Esophagus squamous epithelium (tissue), 5 donors: Measurements from ENCODE around the gene JAZF1. TPM values are rescaled to one million over a fixed set of nuclear protein-coding genes. Genes with fewer than 3 reads are reported as not detected.

ENCODE experiments used
- DNase-seq: peaks from one replicate; lab custom pipeline; 2025; lab: John Stamatoyannopoulos, UW
- H3K27ac ChIP-seq, 4 donors: fragments of 200-600 bp; sonication (generic); one replicate each; pipeline ENCODE4 v1.5.1; 2016 to 2019; ENCODE audit warnings: mild to moderate bottlenecking in 1 of 4
- H3K27me3 ChIP-seq, 4 donors: fragments of 200-600 bp; sonication (generic); 1 replicate in 3 of 4; 2 replicates in 1 of 4; pipeline versions ENCODE4 v1.5.1 to v1.6.0; 2017 to 2021; ENCODE audit warnings: antibody characterized with exemption in 1 of 4
- H3K36me3 ChIP-seq, 3 donors: fragments of 200-600 bp; sonication (generic); one replicate each; pipeline ENCODE4 v1.5.1; 2016 to 2019
- H3K4me1 ChIP-seq, 3 donors: fragments of 200-600 bp; sonication (generic); one replicate each; pipeline ENCODE4 v1.5.1; 2017 to 2019
- H3K4me3 ChIP-seq, 4 donors: fragments of 200-600 bp; sonication (generic); 1 replicate in 3 of 4; 2 replicates in 1 of 4; pipeline ENCODE4 v1.5.1; 2016 to 2019; ENCODE audit warnings: mild to moderate bottlenecking in 2 of 4, moderate library complexity in 1 of 4
- H3K9me3 ChIP-seq, 3 donors: fragments of 200-600 bp; sonication (generic); one replicate each; pipeline ENCODE4 v1.5.1; 2016 to 2019
- CTCF ChIP-seq, 6 experiments: fragments of 450-650 bp in 4 of 6; fragments of 200-600 bp in 2 of 6; sonication (generic) in 2 of 6; IDR thresholded peaks; one replicate each; pipeline ENCODE4 v1.5.1; 2016 to 2019; ENCODE audit warnings: antibody characterized with exemption in 6 of 6, mild to moderate bottlenecking in 4 of 6, moderate library complexity in 4 of 6
- POLR2A ChIP-seq, 4 donors: fragments of 450-650 bp; IDR thresholded peaks; one replicate each; pipeline ENCODE4 v1.6.1; 2017; ENCODE audit warnings: antibody characterized with exemption in 4 of 4, mild to moderate bottlenecking in 4 of 4, moderate library complexity in 3 of 4
- WGBS, 2 donors: methylation state at CpG; one replicate each; pipeline ENCODE4 v1.1.5; 2018; 5-methylcytosine and 5-hydroxymethylcytosine counted together
- intact Hi-C: fragments of 100-400 bp; cut with DNase I; formaldehyde crosslinking; loops from one replicate; pipeline ENCODE4 v1.15.0; 2022
- total RNA-seq, 4 donors: library from RNA; depleted of rRNA; stranded (reverse); fragments of >200 nt; gene quantifications; one replicate each; pipeline ENCODE4 v1.1.0, GENCODE V29; 2016
- donor health status: DM: yes; HTN: yes; CAD: no.

The JAZF1 gene
- total RNA-seq, 4 donors from 2014 or later, result 1.3 to 8.6 (median 2.0) TPM

- no peaks in the 10 kb centered on the region for H3K36me3 ChIP-seq
- DNase-seq, result no peak
- H3K27me3 ChIP-seq, result no peaks in the 10 kb centered on the region
- H3K4me3 ChIP-seq, result no peak overlapping the region
- H3K9me3 ChIP-seq, result no peaks in the 10 kb centered on the region
- WGBS, 2 donors, result 40 to 71% methylated on average over 1 of the region's 2 CpGs
- peaks cover 6 to 38% (median 8%) of the 10 kb centered on the region in 3 donors for H3K4me1 ChIP-seq
- intact Hi-C loops, result no loop called here
- no peak overlapping the region for H3K27ac ChIP-seq
- TF ChIP-seq CTCF (IDR thresholded peaks at IDR 0.05) (no peak), POLR2A (IDR thresholded peaks at IDR 0.05) (no peak)
These were observed 1.5 kb upstream of the JAZF1 start for GRCh38 chr7:28182071-28182471.

- Histone ChIP-seq H3K27me3 (no peaks in the 10 kb centered on the region), H3K27ac (no peak overlapping the region), H3K4me1 (peaks cover 6 to 44% (median 8%) of the 10 kb centered on the region in 3 donors), H3K4me3 (no peak overlapping the region), H3K9me3 (no peaks in the 10 kb centered on the region), H3K36me3 (no peaks in the 10 kb centered on the region)
- 75 to 84% methylated on average over 5 of the region's 5 CpGs for WGBS, 2 donors
- intact Hi-C loops, result no loop called here
- no peak for TF ChIP-seq POLR2A (IDR thresholded peaks at IDR 0.05)
- no peak for TF ChIP-seq CTCF (IDR thresholded peaks at IDR 0.05)
- DNase-seq, result no peak
These were observed 821 bp upstream of the JAZF1 start for GRCh38 chr7:28181416-28181815.

- Histone ChIP-seq H3K4me3 (peak overlapping the region; percentile 71 to 92 (median 78)), H3K27ac (peak overlapping the region; percentile 78 to 94 (median 84)), H3K9me3 (no peaks in the 10 kb centered on the region), H3K36me3 (no peaks in the 10 kb centered on the region), H3K27me3 (no peaks in the 10 kb centered on the region), H3K4me1 (peaks cover 6 to 44% (median 8%) of the 10 kb centered on the region in 3 donors)
- TF ChIP-seq CTCF (IDR thresholded peaks at IDR 0.05) (no peak), POLR2A (IDR thresholded peaks at IDR 0.05) (no peak)
- WGBS, 2 donors, result no CpG with 5 or more reads among the region's 55 CpGs
- intact Hi-C loops, result no loop called here
- no peak for DNase-seq
These were observed 598 bp downstream of the JAZF1 start for GRCh38 chr7:28180031-28180363.

- Histone ChIP-seq H3K36me3 (no peaks in the 10 kb centered on the region), H3K27me3 (no peaks in the 10 kb centered on the region), H3K4me1 (peaks cover 6 to 44% (median 8%) of the 10 kb centered on the region in 3 donors), H3K27ac (peak overlapping the region; percentile 18 to 94 (median 83)), H3K4me3 (peak overlapping the region; percentile 71 to 92 (median 78)), H3K9me3 (no peaks in the 10 kb centered on the region)
- intact Hi-C loops, result no loop called here
- TF ChIP-seq CTCF (IDR thresholded peaks at IDR 0.05), result no peak
- TF ChIP-seq POLR2A (IDR thresholded peaks at IDR 0.05), result peak in 1 of 4 donors; percentile 21
- peak; percentile 5 for DNase-seq
- WGBS, 2 donors, result 0 to 2% methylated on average over 7 to 18 of the region's 96 CpGs
These were observed 1.2 kb downstream of the JAZF1 start for GRCh38 chr7:28179120-28180030.

- Histone ChIP-seq H3K4me1 (peaks cover 6 to 44% (median 8%) of the 10 kb centered on the region in 3 donors), H3K36me3 (no peaks in the 10 kb centered on the region), H3K27ac (peak overlapping the region in 3 of 4 donors; percentile 18 to 94 (median 88)), H3K4me3 (peak overlapping the region in 3 of 4 donors; percentile 75 to 92 (median 82)), H3K9me3 (no peaks in the 10 kb centered on the region), H3K27me3 (no peaks in the 10 kb centered on the region)
- 52 to 73% methylated on average over 5 of the region's 5 CpGs for WGBS, 2 donors
- no peak for DNase-seq
- TF ChIP-seq POLR2A (IDR thresholded peaks at IDR 0.05), result no peak
- TF ChIP-seq CTCF (IDR thresholded peaks at IDR 0.05), result no peak
- intact Hi-C loops, result no loop called here
These were observed 2.0 kb downstream of the JAZF1 start for GRCh38 chr7:28178599-28178998.
